Panc1 (cell line): Measurements from ENCODE around the gene DLGAP1. TPM values are rescaled to one million over a fixed set of nuclear protein-coding genes. Genes with fewer than 3 reads are reported as not detected.

ENCODE experiments used
- ATAC-seq: fragments of 200-7000 bp; cut with Tn5 transposase; 2 replicates; pipeline ENCODE4 v1.9.1; 2020; ENCODE audit warnings: mild to moderate bottlenecking, moderate library complexity
- BruUV-seq: library from RNA; stranded (reverse); fragments of 400-500 nt; replicated peaks from 2 replicates; lab custom pipeline; 2021; lab: Mats Ljungman, UMichigan
- CTCF ChIA-PET: fragments of 300-600 bp; sonication (Branson Sonifier 250); formaldehyde crosslinking; loops from one replicate; lab custom pipeline; 2022; ENCODE audit warnings: antibody characterized with exemption; lab: Charles Lee
- POLR2A ChIA-PET: fragments of 300-600 bp; sonication (Branson Sonifier 250); formaldehyde crosslinking; loops from one replicate; lab custom pipeline; 2022; ENCODE audit warnings: antibody characterized with exemption; lab: Charles Lee
- DNase-seq: peaks from one replicate; pipeline ENCODE4 v3.0.0-alpha.2; 2010; ENCODE audit warnings: low read depth, low spot score
- H3K27ac ChIP-seq: 2 replicates; pipeline ENCODE4 v1.5.1; 2011; ENCODE audit warnings: mild to moderate bottlenecking, low read length, inconsistent platforms
- H3K27me3 ChIP-seq: fragments of 200-500 bp; sonication (Bioruptor generic); 2 replicates; pipeline ENCODE4 v1.6.0; 2014; ENCODE audit warnings: low read length, inconsistent platforms; ENCODE audit not compliant: control insufficient read depth, insufficient read depth
- H3K36me3 ChIP-seq: fragments of 200-500 bp; sonication (Bioruptor generic); 2 replicates; pipeline ENCODE4 v1.5.1; 2014; ENCODE audit warnings: inconsistent platforms, mild to moderate bottlenecking, low read length, moderate library complexity; ENCODE audit not compliant: control insufficient read depth, insufficient read depth
- H3K4me1 ChIP-seq: 2 replicates; pipeline ENCODE4 v1.5.1; 2011; ENCODE audit warnings: inconsistent platforms, mild to moderate bottlenecking, low read length, moderate library complexity; ENCODE audit not compliant: control insufficient read depth, insufficient read depth
- H3K4me3 ChIP-seq, 2 experiments: 2 replicates each; pipeline ENCODE4 v1.5.1; 2011 to 2012; ENCODE audit warnings: low read depth in 2 of 2, low read length in 2 of 2, mild to moderate bottlenecking in 2 of 2, inconsistent platforms in 1 of 2, moderate library complexity in 1 of 2
- H3K9me3 ChIP-seq: fragments of 200-500 bp; sonication (Bioruptor generic); 2 replicates; pipeline ENCODE4 v1.5.1; 2014; ENCODE audit warnings: low read depth, mild to moderate bottlenecking, inconsistent platforms, low read length, moderate library complexity; ENCODE audit not compliant: control insufficient read depth, insufficient read depth
- CTCF ChIP-seq: fragments of 450-650 bp; IDR thresholded peaks from 2 replicates; pipeline ENCODE4 v1.5.1; 2017; ENCODE audit warnings: mild to moderate bottlenecking
- POLR2AphosphoS5 ChIP-seq: IDR thresholded peaks from 2 replicates; pipeline ENCODE4 v1.6.1; 2012; ENCODE audit warnings: mild to moderate bottlenecking, low read depth, low read length, moderate library complexity
- REST ChIP-seq, 2 experiments: IDR thresholded peaks; 2 replicates each; pipeline ENCODE4 v1.6.1; 2011 to 2012; ENCODE audit warnings: low read depth in 2 of 2, control low read depth in 1 of 2, low read length in 1 of 2, mild to moderate bottlenecking in 1 of 2, moderate library complexity in 1 of 2; ENCODE audit not compliant: insufficient read depth in 1 of 2
- SIN3A ChIP-seq: IDR thresholded peaks from 2 replicates; pipeline ENCODE4 v1.6.1; 2012; ENCODE audit warnings: low read depth, mild to moderate bottlenecking, low read length, moderate library complexity, borderline replicate concordance; ENCODE audit not compliant: insufficient read depth
- TCF7L2 ChIP-seq: IDR thresholded peaks from 2 replicates; pipeline ENCODE4 v1.6.1; 2011; ENCODE audit warnings: mild to moderate bottlenecking, low read depth, low read length, inconsistent platforms
- in situ Hi-C: cut with HindIII; loops from 2 replicates; pipeline ENCODE4 v1.10.0; 2016; ENCODE audit warnings: low sequenced_read_pairs, low pct_unique_long_range_greater_than_20kb
- intact Hi-C: fragments of 100-400 bp; cut with micrococcal nuclease; formaldehyde crosslinking; loops from one replicate; pipeline ENCODE4 v1.10.0; 2022; ENCODE audit not compliant: unreplicated experiment
- total RNA-seq: library from RNA; stranded (reverse); gene quantifications from one replicate; pipeline ENCODE4 v1.2.1, GENCODE V29; 2021; ENCODE audit not compliant: unreplicated experiment

Gene DLGAP1
- total RNA-seq, 1 experiment from 2014 or later = 1.8 TPM

GRCh38 chr18:3782901-3783300 lies 672.2 kb downstream of the DLGAP1 start:
- H3K4me1 ChIP-seq = no peaks in the 10 kb centered on the region
- in situ Hi-C loops = no loop called here
- CTCF ChIA-PET = no interaction called here
- POLR2A ChIA-PET = interaction anchor here (0.6 kb wide), 1 partner anchor 8 kb away, joined by 4 read pairs; no protein-coding TSS in a partner anchor
- BruUV-seq = no TSS peak
- DNase-seq = no peak
- no peaks in the 10 kb centered on the region for H3K36me3 ChIP-seq
- TF ChIP-seq TCF7L2 = no peak
- TF ChIP-seq CTCF = no peak
- no peak for TF ChIP-seq POLR2AphosphoS5
- TF ChIP-seq REST (IDR thresholded peaks at IDR 0.05; ENCODE audit: insufficient read depth in 1 of 2, low read depth in 2 of 2, low read length in 1 of 2) = no peak
- TF ChIP-seq SIN3A = no peak
- H3K9me3 ChIP-seq = no peaks in the 10 kb centered on the region
- H3K27me3 ChIP-seq = no peaks in the 10 kb centered on the region
- no peak overlapping the region for H3K4me3 ChIP-seq
- intact Hi-C loops = no loop called here
- H3K27ac ChIP-seq = no peak overlapping the region
- no peak for ATAC-seq

- ChIA-PET POLR2A (no interaction called here), CTCF (no interaction called here)
- Histone ChIP-seq H3K27ac (no peak overlapping the region), H3K27me3 (no peaks in the 10 kb centered on the region), H3K4me1 (peaks cover 5% of the 10 kb centered on the region), H3K36me3 (no peaks in the 10 kb centered on the region), H3K9me3 (no peaks in the 10 kb centered on the region), H3K4me3 (no peak overlapping the region)
- TF ChIP-seq POLR2AphosphoS5 = no peak
- TF ChIP-seq TCF7L2 = no peak
- TF ChIP-seq REST (IDR thresholded peaks at IDR 0.05; ENCODE audit: insufficient read depth in 1 of 2, low read depth in 2 of 2, low read length in 1 of 2) = no peak
- TF ChIP-seq CTCF = no peak
- TF ChIP-seq SIN3A = no peak
- in situ Hi-C loops = no loop called here
- DNase-seq (no peak), ATAC-seq (no peak)
- intact Hi-C loops = no loop called here
- no TSS peak for BruUV-seq
Measured at GRCh38 chr18:3777719-3778118, 677.4 kb downstream of the DLGAP1 start.
